K562 treated with DMSO at 1 percent for 4 hours (cell line): Measurements from ENCODE around the gene PCDH20. TPM values are rescaled to one million over a fixed set of nuclear protein-coding genes. Genes with fewer than 3 reads are reported as not detected.

Experiments used
- total RNA-seq: library from RNA; unstranded; fragments of 300-600 nt; gene quantifications from 2 replicates; pipeline ENCODE4 v1.2.3, GENCODE V29; 2022; ENCODE audit not compliant: insufficient read depth

Gene PCDH20
- not detected in 2 replicates for total RNA-seq

GRCh38 chr13:61415749-61416148, at the start of gene PCDH20:
TSS of gene PCDH20 (minus strand) at chr13:61415849. CDS start at chr13:61415158, 691 bp downstream.

